GM12878 (cell line): ENCODE measurements around the gene KLHL15. TPM values are rescaled to one million over a fixed set of nuclear protein-coding genes. Genes with fewer than 3 reads are reported as not detected.

ENCODE experiments used
- ASH2L ChIP-seq: fragments of 300-600, 200-600 bp; sonication (generic); IDR thresholded peaks from 2 replicates; pipeline ENCODE4 v1.6.1; 2017; ENCODE audit warnings: low read depth, mild to moderate bottlenecking, borderline replicate concordance
- BCLAF1 ChIP-seq: fragments of 450-650 bp; IDR thresholded peaks from 2 replicates; pipeline ENCODE4 v1.6.1; 2017; ENCODE audit warnings: antibody characterized with exemption, mild to moderate bottlenecking, moderate library complexity
- CEBPZ ChIP-seq: fragments of 150-350 bp; IDR thresholded peaks from 2 replicates; pipeline ENCODE4 v1.6.1; 2016; ENCODE audit warnings: low read depth, low read length
- E2F4 ChIP-seq: IDR thresholded peaks from 2 replicates; pipeline ENCODE4 v1.6.1; 2012; ENCODE audit warnings: low read depth, low read length, improper control_type of control experiment
- FOS ChIP-seq: IDR thresholded peaks from 3 replicates; pipeline ENCODE4 v1.6.1; 2011; ENCODE audit warnings: borderline replicate concordance; ENCODE audit not compliant: insufficient read length; ENCODE audit errors: extremely low read depth
- FOXM1 ChIP-seq: IDR thresholded peaks from 2 replicates; pipeline ENCODE4 v1.6.1; 2012; ENCODE audit warnings: low read depth, mild to moderate bottlenecking, inconsistent platforms, low read length, moderate library complexity
- IRF3 ChIP-seq: fragments of 450-650 bp; IDR thresholded peaks from 2 replicates; pipeline ENCODE4 v1.6.1; 2014; ENCODE audit warnings: mild to moderate bottlenecking
- NBN ChIP-seq: fragments of 450-650 bp; IDR thresholded peaks from 2 replicates; pipeline ENCODE4 v1.6.1; 2016
- NRF1 ChIP-seq: conservative IDR thresholded peaks from 2 replicates; pipeline ENCODE4 v1.6.1; 2011; ENCODE audit warnings: mild to moderate bottlenecking, low read depth, low read length, improper control_type of control experiment
- PML ChIP-seq: IDR thresholded peaks from 2 replicates; pipeline ENCODE4 v1.6.1; 2012; ENCODE audit warnings: low read length, inconsistent platforms
- POLR2AphosphoS5 ChIP-seq: IDR thresholded peaks from 2 replicates; pipeline ENCODE4 v1.6.1; 2011; ENCODE audit warnings: mild to moderate bottlenecking, low read length, inconsistent platforms
- RAD21 ChIP-seq: IDR thresholded peaks from 2 replicates; pipeline ENCODE4 v1.6.1; 2011; ENCODE audit warnings: mild to moderate bottlenecking, low read depth, low read length, moderate library complexity; ENCODE audit not compliant: insufficient read depth
- SKIL ChIP-seq: fragments of 450-650 bp; IDR thresholded peaks from 2 replicates; pipeline ENCODE4 v1.6.1; 2017; ENCODE audit warnings: mild to moderate bottlenecking, low read depth, inconsistent platforms; ENCODE audit not compliant: poor library complexity, severe bottlenecking
- STAT1 ChIP-seq: fragments of 450-650 bp; conservative IDR thresholded peaks from 2 replicates; pipeline ENCODE4 v1.6.1; 2014; ENCODE audit warnings: antibody characterized with exemption, mild to moderate bottlenecking
- USF1 ChIP-seq: IDR thresholded peaks from 2 replicates; pipeline ENCODE4 v1.6.1; 2011; ENCODE audit warnings: borderline replicate concordance, low read depth, mild to moderate bottlenecking, moderate library complexity, mixed read lengths, low read length; ENCODE audit not compliant: insufficient read depth; ENCODE audit errors: extremely low read length
- ZNF274 ChIP-seq: IDR thresholded peaks from one replicate; pipeline ENCODE4 v1.8.0; 2011; ENCODE audit not compliant: insufficient read length, insufficient read depth
- polyA plus RNA-seq, 11 experiments: library from polyadenylated mRNA; depleted of rRNA in 4 of 11; unstranded in 6 of 11; stranded (reverse) in 5 of 11; fragments of >200 nt; fragmentation: Nextera tagmentation in 4 of 11; fragmentation: Illumina TruSeq in 1 of 11; extraction: Ambion mirVana in 4 of 11; extraction: Trizol in 1 of 11; gene quantifications; 1 replicate in 1 of 11; 2 replicates in 10 of 11; pipeline versions ENCODE4 v1.2.1 to v1.2.3, GENCODE V29; 2011 to 2016; ENCODE audit warnings: inconsistent platforms in 2 of 11, missing spikeins in 2 of 11, low read depth in 1 of 11
- total RNA-seq, 4 experiments: library from RNA; depleted of rRNA in 3 of 4; stranded (reverse); fragments of >200 nt in 3 of 4; fragmentation: Illumina TruSeq in 1 of 4; extraction: Trizol in 1 of 4; gene quantifications; 2 replicates each; pipeline versions ENCODE4 v1.2.1 to v1.2.3, GENCODE V29; 2013 to 2021

Gene KLHL15
- total and polyA plus RNA-seq, 10 of the 15 experiments (the other 5 are each of a cell fraction or from before 2014, with no cell fraction given), result 1.4 to 7.0 (median 3.7) TPM

- TF ChIP-seq E2F4 (no peak), FOS (no peak), IRF3 (no peak), FOXM1 (no peak), BCLAF1 (no peak), STAT1 (no peak), POLR2AphosphoS5 (no peak), USF1 (no peak), RAD21 (no peak), NBN (0 out of 2 replicates have a peak, but pooled peaks have one; percentile 34), PML (no peak), ZNF274 (no peak), ASH2L (no peak), NRF1 (no peak), CEBPZ (no peak), SKIL (no peak)
Observed at GRCh38 chrX:23952984-23953907, 73.7 kb downstream of the KLHL15 start (continued).
